Measurements from ENCODE around the gene PFKFB1.

The PFKFB1 gene

DNA sequence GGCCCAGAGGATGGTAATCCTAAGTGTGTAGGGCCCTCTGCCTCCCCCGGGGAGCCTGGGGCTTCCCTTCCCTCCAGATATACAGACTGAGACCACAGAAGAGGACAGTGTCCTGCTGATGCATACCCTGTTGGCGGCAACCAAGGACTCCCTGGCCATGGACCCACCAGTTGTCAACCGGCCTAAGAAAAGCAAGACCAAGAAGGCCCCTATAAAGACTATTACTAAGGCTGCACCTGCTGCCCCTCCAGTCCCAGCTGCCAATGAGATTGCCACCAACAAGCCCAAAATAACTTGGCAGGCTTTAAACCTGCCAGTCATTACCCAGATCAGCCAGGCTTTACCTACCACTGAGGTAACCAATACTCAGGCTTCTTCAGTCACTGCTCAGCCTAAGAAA is 71.4 kb downstream of the PFKFB1 start:
- DNase-seq = no peak

DNA sequence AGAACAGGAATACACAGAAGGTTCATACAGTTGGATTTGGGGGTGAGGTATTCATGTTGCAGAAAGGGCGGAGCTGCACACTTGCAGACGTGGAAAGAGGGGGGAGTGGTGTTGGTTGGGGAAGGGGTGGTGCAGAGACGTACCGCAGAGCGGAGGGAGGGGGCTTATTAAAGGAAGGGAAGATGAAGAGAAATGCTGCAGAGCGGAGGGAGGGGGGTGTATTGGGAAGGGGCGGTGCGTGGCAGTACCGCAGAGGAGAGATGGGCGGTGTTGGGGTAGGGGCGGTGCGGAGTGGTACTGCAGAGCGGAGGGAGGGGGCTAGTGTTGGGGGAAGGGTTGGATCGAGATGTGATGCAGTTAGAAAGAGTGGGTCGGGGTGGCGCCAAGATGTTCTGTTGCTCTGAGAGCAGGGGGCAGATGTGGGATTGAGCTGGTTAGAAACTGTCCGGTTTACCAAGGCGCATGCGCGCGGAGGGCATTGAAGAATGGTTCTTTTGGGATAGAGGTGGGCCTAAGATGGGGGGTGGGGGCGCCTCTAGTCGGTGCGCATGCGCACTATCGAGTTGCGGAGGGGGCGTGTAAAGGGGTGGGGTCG is 72.5 kb downstream of the PFKFB1 start:
- DNase-seq = peak in 11 of 14 donors; percentile 9 to 72 (median 40)

DNA sequence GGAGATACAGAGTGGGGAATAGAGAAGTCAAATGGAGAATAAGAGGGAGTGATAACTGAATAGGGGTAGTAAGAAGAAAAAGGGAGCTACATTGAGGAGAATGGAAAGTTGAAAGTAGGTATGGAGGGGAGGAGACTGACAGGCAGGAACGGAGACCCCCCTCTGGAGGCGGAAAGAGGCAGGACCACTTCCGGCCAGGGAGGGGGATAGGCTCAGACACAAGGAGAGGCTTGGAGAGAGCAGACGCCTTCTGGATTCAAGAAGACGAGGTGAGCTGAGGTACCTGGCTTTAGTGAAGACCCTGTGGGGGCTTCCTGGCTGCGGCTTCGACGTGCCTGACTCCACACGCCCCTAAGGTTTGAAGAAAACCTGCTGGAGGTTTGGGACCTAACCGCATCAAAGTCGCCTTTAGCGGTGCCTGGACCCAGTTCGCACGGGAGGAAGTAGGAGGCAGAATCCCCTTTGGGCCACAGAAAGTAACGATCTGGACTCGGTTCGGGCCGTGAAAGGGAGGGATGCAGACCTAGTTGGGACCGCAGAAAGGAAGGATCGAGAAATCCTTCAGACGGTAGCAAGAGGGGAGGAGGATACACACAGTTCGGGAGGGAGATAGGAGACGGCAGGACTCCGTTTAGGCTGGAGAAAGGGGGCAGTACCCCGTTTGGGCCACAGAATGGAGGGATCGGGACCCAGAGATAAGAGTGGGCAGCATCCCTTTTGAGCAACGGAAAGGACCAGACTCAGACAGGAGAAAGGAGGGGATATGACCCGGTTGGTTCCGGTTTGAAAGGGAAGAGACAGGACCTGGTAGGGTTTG is 73.2 kb downstream of the PFKFB1 start, which contains the start of gene TRO:
Gene TRO, plus strand, starts transcription at position 215 of the 817 bp plus-strand sequence. CDS start 1,423 bp downstream, outside the sequence.
- DNase-seq = peak in 5 of 14 donors; percentile 1 to 23 (median 6)

- DNase-seq = no peak
Measured at GRCh38 chrX:54909941-54910340, 84.0 kb downstream of the PFKFB1 start.

DNA sequence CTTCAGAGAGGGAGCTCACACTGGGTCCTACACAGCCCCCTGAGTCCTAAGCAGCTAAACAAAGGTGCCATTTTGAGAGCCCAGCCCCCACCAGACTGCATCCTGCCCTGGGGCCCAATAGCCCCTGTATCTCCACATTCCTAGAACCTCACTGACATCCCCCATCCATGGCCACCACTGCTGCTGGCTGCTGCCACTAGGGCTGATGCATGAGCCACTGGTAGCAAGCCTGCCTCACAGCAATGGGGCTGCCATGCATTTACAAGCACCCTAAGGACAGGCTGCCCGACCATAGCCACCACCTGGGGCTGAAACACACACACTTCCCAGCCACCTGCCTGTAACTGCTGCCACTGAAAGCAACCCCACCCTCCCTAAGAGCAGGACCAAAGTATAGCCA is 99.8 kb downstream of the PFKFB1 start:
- DNase-seq = no peak

GRCh38 chrX:54891573-54891972 is 102.4 kb downstream of the PFKFB1 start:
- peak in 1 of 14 donors; percentile 9 for DNase-seq

DNA sequence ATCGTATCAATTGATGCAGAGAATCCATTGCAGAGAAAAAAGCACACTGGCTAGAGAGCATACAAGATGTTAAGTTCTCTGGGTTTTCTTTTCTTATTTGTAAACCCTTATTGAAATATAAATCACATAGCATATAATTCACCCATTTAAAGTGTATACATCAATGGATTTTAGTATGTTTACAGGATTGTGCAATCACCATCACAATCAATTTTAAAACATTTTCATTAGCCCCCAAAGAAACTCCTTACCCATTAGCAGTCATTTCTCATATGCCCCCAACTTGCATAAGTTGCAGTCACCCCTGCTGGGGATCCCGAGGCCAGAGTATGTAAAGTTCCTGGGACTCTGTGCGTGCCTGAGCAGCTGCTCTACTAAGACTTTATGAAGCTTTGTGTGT is 108.2 kb downstream of the PFKFB1 start:
- no peak for DNase-seq
